Hepatocyte (in vitro differentiated cells): Measurements from ENCODE around the gene ITPR2.

ENCODE experiments used
- EZH2 ChIP-seq: fragments of 200-600 bp; sonication (generic); IDR thresholded peaks from 2 replicates; pipeline ENCODE4 v1.6.1; 2016; ENCODE audit warnings: antibody characterized with exemption, mild to moderate bottlenecking, borderline replicate concordance
- TF ChIP-seq, protein P1 (sequence below): fragments of 200-600 bp; sonication (generic); IDR thresholded peaks from 2 replicates; pipeline ENCODE4 v1.5.1; 2016; ENCODE audit warnings: antibody characterized with exemption, mild to moderate bottlenecking; ENCODE audit not compliant: poor library complexity

DNA sequence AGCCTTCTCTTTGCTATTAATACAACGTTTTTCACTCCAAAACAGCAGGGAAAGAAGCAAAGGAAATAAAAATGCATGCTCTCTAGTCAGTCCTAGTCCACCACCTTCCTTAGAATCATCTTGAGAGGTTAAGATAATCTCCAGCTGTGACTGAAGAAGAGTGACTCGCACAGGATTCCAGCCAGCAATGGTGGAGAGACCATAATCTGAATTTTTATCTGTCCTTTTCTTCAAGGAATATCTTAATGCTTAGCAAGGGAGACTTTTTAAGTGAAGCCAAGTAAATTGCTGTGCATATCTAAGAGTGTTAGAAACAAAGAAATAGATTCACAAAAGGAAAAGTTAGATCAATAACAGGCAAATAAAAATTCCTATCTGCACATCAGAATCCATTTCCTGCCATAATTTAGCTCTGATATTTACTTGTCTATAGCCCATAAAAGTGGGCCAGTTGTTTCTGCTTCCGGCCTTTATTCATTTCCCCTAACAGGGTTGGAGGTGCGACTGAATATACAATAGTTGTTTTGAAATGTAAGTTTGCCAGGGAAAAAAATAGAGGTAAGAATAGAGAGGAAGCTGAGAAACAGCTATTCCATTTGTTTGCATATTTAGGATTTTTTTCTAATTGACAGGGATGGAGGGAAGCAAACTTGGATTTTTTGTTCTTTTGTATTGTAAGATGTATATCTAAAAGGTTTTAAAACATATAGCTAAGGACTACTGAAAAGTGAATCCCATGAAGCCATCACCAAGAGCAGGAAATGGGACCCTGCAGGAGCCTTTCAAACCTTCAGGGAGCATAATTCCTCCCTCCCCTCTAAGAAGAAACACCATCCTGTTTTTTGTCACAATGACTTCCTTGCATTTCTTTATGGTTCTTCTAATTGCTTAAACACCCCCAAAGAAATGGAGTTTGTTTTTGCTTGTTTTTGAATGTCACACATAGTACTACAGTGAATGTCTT is 154.0 kb downstream of the ITPR2 start:
- TF ChIP-seq, protein P1, sequence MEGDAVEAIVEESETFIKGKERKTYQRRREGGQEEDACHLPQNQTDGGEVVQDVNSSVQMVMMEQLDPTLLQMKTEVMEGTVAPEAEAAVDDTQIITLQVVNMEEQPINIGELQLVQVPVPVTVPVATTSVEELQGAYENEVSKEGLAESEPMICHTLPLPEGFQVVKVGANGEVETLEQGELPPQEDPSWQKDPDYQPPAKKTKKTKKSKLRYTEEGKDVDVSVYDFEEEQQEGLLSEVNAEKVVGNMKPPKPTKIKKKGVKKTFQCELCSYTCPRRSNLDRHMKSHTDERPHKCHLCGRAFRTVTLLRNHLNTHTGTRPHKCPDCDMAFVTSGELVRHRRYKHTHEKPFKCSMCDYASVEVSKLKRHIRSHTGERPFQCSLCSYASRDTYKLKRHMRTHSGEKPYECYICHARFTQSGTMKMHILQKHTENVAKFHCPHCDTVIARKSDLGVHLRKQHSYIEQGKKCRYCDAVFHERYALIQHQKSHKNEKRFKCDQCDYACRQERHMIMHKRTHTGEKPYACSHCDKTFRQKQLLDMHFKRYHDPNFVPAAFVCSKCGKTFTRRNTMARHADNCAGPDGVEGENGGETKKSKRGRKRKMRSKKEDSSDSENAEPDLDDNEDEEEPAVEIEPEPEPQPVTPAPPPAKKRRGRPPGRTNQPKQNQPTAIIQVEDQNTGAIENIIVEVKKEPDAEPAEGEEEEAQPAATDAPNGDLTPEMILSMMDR, result no peak
- no peak for TF ChIP-seq EZH2
